Stimulated activated effector memory CD8-positive, alpha-beta T cell treated with anti-CD3 and anti-CD28 coated beads, Interleukin-12 subunit alpha, Interleukin-12 subunit beta, amount 100 ng/mL, for 72 hours (primary cell): ENCODE measurements around the gene C5.
"Not testable (repeated sequence)": the region's sequence is repeated elsewhere in the genome, so short reads cannot be mapped to it uniquely, and the experiment has no call there.

ENCODE experiments used
- ATAC-seq: fragments of 150-1000 bp; cut with Tn5 transposase; 2 replicates; pipeline ENCODE4 v1.10.0; 2021
- DNase-seq, 2 donors: peaks; one replicate each; pipeline ENCODE4 v3.0.0; 2021 to 2022; ENCODE audit warnings: low spot score in 2 of 2
- H3K27ac Mint-ChIP-seq: one replicate; pipeline ENCODE4 v1.8.0; 2022; ENCODE audit warnings: mild to moderate bottlenecking, mixed read lengths
- H3K36me3 Mint-ChIP-seq: one replicate; pipeline ENCODE4 v1.8.0; 2022; ENCODE audit warnings: mild to moderate bottlenecking, mixed read lengths
- H3K4me1 Mint-ChIP-seq: one replicate; pipeline ENCODE4 v1.8.0; 2022; ENCODE audit warnings: mixed read lengths
- H3K4me3 Mint-ChIP-seq: one replicate; pipeline ENCODE4 v1.8.0; 2022; ENCODE audit warnings: mild to moderate bottlenecking, mixed read lengths
- H3K9me3 Mint-ChIP-seq: one replicate; pipeline ENCODE4 v1.8.0; 2022; ENCODE audit warnings: mixed read lengths

C5 gene

GRCh38 chr9:120974921-120975320 is 75.2 kb downstream of the C5 start:
- Mint-ChIP-seq H3K4me1 (peaks cover 11% of the 10 kb centered on the region), H3K36me3 (no peaks in the 10 kb centered on the region), H3K4me3 (no peak overlapping the region), H3K9me3 (no peaks in the 10 kb centered on the region), H3K27ac (peak overlapping the region; percentile 60)
- DNase-seq = no peak
- peak; percentile 54 for ATAC-seq

- peaks cover 11% of the 10 kb centered on the region for H3K4me1 Mint-ChIP-seq
- no peaks in the 10 kb centered on the region for H3K36me3 Mint-ChIP-seq
- no peak overlapping the region for H3K4me3 Mint-ChIP-seq
- DNase-seq (no peak), ATAC-seq (no peak)
- H3K27ac Mint-ChIP-seq = peak overlapping the region; percentile 60
- no peaks in the 10 kb centered on the region for H3K9me3 Mint-ChIP-seq
Observed at GRCh38 chr9:120974181-120974580, 75.9 kb downstream of the C5 start.

- H3K36me3 Mint-ChIP-seq = no peaks in the 10 kb centered on the region
- peaks cover 11% of the 10 kb centered on the region for H3K4me1 Mint-ChIP-seq
- H3K4me3 Mint-ChIP-seq = no peak overlapping the region
- H3K27ac Mint-ChIP-seq = no peak overlapping the region
- ATAC-seq = no peak
- no peak for DNase-seq
- H3K9me3 Mint-ChIP-seq = no peaks in the 10 kb centered on the region
Observed at GRCh38 chr9:120971938-120972337, 78.1 kb downstream of the C5 start.

DNA sequence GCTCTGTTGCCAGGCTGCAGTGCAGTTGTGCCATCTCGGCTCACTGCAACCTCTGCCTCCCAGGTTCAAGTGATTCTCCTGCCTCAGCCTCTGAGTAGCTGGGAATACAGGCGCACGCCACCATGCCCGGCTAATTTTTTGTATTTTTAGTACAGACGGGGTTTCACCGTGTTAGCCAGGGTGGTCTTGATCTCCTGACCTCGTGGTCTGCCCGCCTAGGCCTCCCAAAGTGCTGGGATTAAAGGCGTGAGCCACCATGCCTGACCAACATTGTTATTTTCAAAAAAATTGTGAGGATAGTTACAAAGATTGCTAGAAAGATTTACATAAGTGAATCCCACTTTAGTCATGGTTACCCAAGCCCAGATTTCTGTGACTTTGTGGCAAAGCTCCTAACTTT is 78.6 kb downstream of the C5 start:
- DNase-seq, ATAC-seq, H3K4me3 Mint-ChIP-seq, H3K36me3 Mint-ChIP-seq, H3K9me3 Mint-ChIP-seq, H3K27ac Mint-ChIP-seq: not testable (repeated sequence)
- H3K4me1 Mint-ChIP-seq = peaks cover 11% of the 10 kb centered on the region

DNA sequence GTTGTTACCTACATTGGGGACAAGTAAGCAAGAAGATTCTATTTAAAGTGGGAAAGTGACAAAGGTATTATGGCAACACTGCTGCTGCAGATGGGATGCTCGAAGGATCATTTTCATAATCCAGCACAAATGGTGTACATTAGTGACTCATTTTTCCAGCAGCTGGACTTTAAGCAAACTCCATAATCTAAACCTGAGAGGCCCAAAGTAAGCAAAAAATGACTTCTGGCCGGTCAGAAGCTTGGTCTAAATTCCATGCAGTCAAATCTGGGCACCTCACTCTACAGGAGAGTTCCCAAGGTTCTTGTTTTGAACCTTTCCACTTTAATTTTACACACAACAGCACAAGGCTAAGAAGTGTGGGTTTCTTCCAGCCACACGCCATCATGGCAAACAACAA is 79.8 kb downstream of the C5 start:
- no peak overlapping the region for H3K4me3 Mint-ChIP-seq
- DNase-seq = no peak

GRCh38 chr9:120966013-120966369 is 84.1 kb downstream of the C5 start:
- no peak overlapping the region for H3K4me3 Mint-ChIP-seq
- H3K36me3 Mint-ChIP-seq = no peaks in the 10 kb centered on the region
- ATAC-seq = no peak
- H3K27ac Mint-ChIP-seq = no peak overlapping the region
- H3K4me1 Mint-ChIP-seq = no peaks in the 10 kb centered on the region
- no peak for DNase-seq
- H3K9me3 Mint-ChIP-seq = no peaks in the 10 kb centered on the region

More for the DNA sequence above, 79.8 kb downstream of the C5 start:
- no peaks in the 10 kb centered on the region for H3K9me3 Mint-ChIP-seq
- peaks cover 9% of the 10 kb centered on the region for H3K4me1 Mint-ChIP-seq
- no peak overlapping the region for H3K27ac Mint-ChIP-seq
- no peak for ATAC-seq
- H3K36me3 Mint-ChIP-seq = no peaks in the 10 kb centered on the region

DNA sequence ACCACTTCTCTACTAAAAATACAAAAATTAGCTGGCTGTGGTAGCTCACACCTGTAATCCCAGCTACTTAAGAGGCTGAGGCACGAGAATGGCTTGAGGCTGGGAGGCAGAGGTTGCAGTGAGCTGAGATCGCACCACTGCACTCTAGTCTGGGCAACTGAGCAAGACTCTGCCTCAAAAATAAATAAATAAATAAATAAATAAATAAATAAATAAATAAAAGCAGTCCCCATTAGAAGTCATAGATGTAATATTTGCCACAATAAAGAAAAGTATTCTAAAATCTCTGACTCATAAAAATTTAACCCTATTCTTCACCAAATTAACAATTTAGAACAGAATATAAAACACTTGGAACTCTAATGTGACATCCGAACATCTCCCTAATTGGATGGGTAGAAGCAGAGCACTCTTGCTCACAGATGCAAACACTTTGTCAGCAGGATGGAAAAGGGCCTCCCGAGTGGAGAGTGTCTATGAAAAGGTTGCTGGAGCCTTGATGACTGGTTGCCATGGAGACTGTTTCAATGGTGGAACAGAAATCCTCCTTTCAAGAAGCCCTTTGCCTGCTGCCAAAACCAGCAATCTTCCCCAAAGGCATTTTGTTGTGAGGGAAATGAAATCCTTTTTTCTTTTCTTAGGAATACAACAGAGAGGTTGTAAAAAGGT is 84.6 kb downstream of the C5 start:
- no peak overlapping the region for H3K4me3 Mint-ChIP-seq
- H3K9me3 Mint-ChIP-seq = no peaks in the 10 kb centered on the region
- no peak overlapping the region for H3K27ac Mint-ChIP-seq
- DNase-seq (no peak), ATAC-seq (no peak)
- H3K4me1 Mint-ChIP-seq = no peaks in the 10 kb centered on the region
- H3K36me3 Mint-ChIP-seq = no peaks in the 10 kb centered on the region

DNA sequence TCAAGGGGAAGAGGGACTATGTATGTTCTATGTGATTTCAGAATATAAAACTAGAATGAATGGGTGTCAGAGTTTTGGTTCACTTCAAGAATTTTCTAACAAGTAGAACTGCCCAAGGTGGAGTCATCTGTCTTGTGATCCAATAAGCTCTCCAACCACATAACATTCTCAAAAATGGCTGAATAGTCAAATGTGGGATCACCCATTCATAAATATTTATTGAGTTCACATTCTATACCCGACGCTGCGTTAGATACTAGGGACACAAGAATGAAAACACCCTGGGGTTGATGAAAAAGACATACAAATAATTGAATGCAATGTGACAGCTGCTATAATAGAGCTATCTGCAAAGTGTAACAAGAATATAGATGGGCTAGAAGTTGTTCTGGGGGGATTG is 88.1 kb downstream of the C5 start:
- no peaks in the 10 kb centered on the region for H3K4me1 Mint-ChIP-seq

DNA sequence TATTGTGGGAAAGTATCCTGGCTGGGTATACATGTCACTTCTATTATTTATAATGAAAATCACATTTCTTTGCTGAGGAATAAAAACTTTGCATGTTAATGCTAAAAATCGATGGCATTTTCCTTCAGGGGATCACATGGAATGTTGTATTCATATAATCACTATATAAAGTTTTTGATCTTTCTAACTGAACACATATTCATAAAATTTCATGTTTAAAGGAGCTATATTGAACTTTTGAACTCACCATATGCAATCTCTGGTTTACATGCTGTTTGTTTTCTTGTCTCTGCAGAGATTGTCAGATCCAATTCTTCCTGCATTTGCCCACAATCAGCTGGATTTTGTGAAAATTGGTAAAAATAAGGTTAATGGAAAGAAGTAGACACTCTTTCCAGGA is 90.1 kb downstream of the C5 start:
- Mint-ChIP-seq H3K27ac (no peak overlapping the region), H3K36me3 (no peaks in the 10 kb centered on the region), H3K4me3 (no peak overlapping the region), H3K4me1 (no peaks in the 10 kb centered on the region), H3K9me3 (no peaks in the 10 kb centered on the region)
- no peak for DNase-seq
- ATAC-seq = no peak

More for the DNA sequence above, 88.1 kb downstream of the C5 start:
- Mint-ChIP-seq H3K36me3 (no peaks in the 10 kb centered on the region), H3K27ac (no peak overlapping the region), H3K4me3 (no peak overlapping the region), H3K9me3 (no peaks in the 10 kb centered on the region)
- no peak for DNase-seq
- ATAC-seq = no peak

GRCh38 chr9:120956862-120957261 is 93.2 kb downstream of the C5 start:
- H3K4me1 Mint-ChIP-seq = no peaks in the 10 kb centered on the region

DNA sequence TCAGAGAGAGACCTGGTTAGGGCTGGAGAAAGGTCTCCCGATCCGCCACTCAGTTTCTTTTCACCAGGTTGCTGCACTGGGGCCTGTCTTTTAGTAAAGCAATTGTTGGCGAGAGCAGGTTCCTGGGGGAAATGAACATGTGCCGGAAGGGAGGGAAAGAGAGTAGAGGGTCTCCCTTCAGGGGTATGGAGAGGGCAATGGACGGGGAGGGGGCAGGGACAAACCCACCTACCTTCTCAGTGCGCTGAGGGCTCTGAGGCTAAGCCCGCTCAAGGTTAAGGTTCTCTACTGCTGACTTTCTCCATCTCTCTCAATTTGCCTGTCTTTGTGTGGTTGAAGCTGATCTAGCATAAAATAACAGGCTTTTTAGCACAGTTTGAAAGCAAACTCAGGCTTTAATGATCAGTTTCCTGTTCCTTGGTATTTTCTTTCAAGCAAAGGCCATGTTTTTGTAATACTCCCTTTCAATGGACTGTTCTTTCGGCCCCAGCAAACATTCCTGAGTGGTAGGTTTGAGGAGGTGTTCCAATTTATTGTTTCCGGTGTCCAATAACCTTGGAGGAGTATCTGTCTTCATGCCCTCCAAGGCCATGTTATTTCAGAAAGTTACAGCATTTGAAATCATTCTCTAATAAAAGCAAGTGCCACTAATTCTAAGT is 98.0 kb downstream of the C5 start:
- DNase-seq = no peak
- Mint-ChIP-seq H3K9me3 (no peaks in the 10 kb centered on the region), H3K36me3 (no peaks in the 10 kb centered on the region), H3K4me3 (no peak overlapping the region), H3K4me1 (no peaks in the 10 kb centered on the region), H3K27ac (no peak overlapping the region)
- no peak for ATAC-seq

More at GRCh38 chr9:120956862-120957261, 93.2 kb downstream of the C5 start:
- Mint-ChIP-seq H3K27ac (no peak overlapping the region), H3K4me3 (no peak overlapping the region), H3K36me3 (no peaks in the 10 kb centered on the region), H3K9me3 (no peaks in the 10 kb centered on the region)
- ATAC-seq (no peak), DNase-seq (no peak)

DNA sequence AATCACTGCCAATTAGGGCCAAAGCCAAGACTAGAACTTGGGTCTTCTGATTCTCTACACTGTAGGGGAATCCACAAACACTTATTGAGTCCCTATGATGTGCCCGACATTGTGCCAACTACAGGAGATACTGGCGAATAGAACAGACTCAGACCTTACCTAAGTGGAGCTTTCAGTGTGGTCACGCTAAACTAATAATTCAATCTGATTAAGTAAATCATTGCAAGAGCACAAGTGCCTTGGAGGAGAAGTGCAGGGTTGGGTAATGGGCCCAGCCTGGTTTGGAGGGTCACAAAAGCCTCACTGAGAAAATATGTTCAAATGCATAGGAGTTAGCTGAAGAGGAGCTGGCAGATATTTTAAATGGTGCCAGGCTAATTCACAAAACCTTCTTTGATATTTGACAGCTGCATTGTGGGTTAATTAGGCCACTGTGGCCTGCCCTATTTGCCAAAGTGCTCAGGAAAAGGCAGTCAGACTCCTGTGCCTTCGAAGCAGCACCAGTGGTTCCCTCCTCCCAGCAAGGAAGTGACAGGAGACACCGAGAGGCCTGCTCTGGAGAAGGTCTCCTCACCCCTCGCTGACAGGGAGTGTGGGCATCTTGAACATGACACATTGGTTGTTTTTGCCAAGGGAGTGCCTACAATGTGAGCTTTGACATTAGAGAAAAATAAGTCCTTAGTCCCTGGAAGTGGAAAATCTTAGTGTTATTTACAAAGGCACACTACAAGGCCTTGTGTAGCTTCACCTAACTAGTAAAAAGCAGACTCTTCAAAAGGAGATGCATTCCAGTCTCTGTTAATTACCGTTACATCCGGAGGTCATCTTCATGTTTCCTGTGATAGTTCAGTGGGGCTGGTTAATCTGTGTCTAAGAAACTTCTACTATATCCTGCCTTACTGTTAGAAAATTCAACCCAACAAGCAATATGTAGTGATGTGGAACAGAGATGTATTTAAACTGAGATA is 99.4 kb downstream of the C5 start:
- ATAC-seq = no peak

GRCh38 chr9:120949290-120949689 is 100.8 kb downstream of the C5 start:
- Mint-ChIP-seq H3K4me1 (no peaks in the 10 kb centered on the region), H3K36me3 (no peaks in the 10 kb centered on the region), H3K27ac (no peak overlapping the region), H3K9me3 (no peaks in the 10 kb centered on the region), H3K4me3 (no peak overlapping the region)
- no peak for DNase-seq
- ATAC-seq = no peak

More for the DNA sequence above, 99.4 kb downstream of the C5 start:
- H3K4me3 Mint-ChIP-seq = no peak overlapping the region
- H3K9me3 Mint-ChIP-seq = no peaks in the 10 kb centered on the region
- no peak overlapping the region for H3K27ac Mint-ChIP-seq
- H3K36me3 Mint-ChIP-seq = no peaks in the 10 kb centered on the region
- no peaks in the 10 kb centered on the region for H3K4me1 Mint-ChIP-seq
- DNase-seq = no peak

DNA sequence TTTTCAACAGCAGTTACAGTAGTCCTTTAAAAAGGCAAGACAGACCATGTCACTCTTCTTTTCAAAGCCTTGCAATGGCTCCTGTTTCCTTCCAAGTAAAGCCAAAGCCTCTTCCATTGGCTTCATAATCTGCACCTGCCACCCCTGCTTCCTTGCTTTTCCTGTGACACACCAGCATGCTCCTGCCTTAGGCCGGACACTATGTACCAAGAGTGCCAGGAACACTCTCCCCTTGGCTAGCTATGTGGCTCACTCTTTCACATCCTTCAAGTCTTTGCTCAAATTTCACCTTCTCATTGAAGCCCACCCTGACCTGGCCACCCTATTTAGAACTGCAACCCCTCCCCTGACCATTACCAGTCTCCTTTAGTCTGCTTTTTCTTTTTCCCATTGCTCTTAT is 101.3 kb downstream of the C5 start:
- H3K9me3 Mint-ChIP-seq = no peaks in the 10 kb centered on the region
- DNase-seq = no peak
- H3K27ac Mint-ChIP-seq = no peak overlapping the region
- H3K36me3 Mint-ChIP-seq = no peaks in the 10 kb centered on the region
- no peak overlapping the region for H3K4me3 Mint-ChIP-seq
- no peak for ATAC-seq
- H3K4me1 Mint-ChIP-seq = no peaks in the 10 kb centered on the region

GRCh38 chr9:120947222-120947621 is 102.9 kb downstream of the C5 start:
- ATAC-seq = no peak

More at GRCh38 chr9:120947222-120947621, 102.9 kb downstream of the C5 start:
- Mint-ChIP-seq H3K27ac (no peak overlapping the region), H3K9me3 (no peaks in the 10 kb centered on the region), H3K4me3 (no peak overlapping the region), H3K4me1 (no peaks in the 10 kb centered on the region), H3K36me3 (no peaks in the 10 kb centered on the region)
- no peak for DNase-seq
